Measurements from ENCODE around the gene RBMS3. TPM values are rescaled to one million over a fixed set of nuclear protein-coding genes. Genes with fewer than 3 reads are reported as not detected.
A peak's percentile ranks its signal among the peaks of the same experiment; 100 is the strongest.

Gene RBMS3
- total RNA-seq, 3 donors from 2014 or later, result 48.4 to 117 (median 103) TPM

DNA sequence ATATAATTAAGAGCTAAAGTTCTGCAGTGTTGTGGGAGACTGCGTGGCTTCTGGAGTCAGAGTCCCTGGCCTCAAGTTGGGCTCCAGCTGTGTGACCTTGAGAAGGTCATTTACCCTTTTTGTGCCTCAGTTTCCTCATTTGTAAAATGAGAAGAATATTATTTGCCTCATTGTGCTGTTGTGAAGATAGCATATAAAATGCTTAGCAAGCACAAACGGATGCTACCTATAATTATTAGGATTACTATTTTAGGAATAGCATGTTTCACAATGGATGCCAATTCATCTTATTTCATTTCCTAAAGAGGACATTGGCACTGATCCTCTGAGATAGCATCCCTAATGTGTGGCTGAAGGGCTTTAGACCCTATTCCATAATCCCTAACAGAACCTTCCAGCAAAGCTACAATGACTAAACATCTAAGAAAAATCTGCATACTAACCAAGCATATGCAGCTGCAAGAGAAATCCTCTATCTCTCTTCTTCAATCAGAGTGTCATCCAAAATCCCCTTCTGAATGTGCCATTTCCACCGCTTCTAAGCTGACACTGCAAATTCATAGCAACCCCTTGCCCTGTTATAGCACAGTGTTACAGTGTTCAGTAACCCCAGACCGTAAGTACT, 148.3 kb downstream of the RBMS3 start:
- Histone ChIP-seq H3K27ac (peak overlapping the region in 1 of 2 donors; percentile 30), H3K4me3 (no peak overlapping the region), H3K4me1 (peaks cover 0 to 4% of the 10 kb centered on the region in 2 donors), H3K9me3 (no peaks in the 10 kb centered on the region), H3K36me3 (no peaks in the 10 kb centered on the region), H3K27me3 (no peaks in the 10 kb centered on the region)
- DNase-seq (ENCODE audit: low spot score in 2 of 2), result no peak
- intact Hi-C loops (cut with DNase I; ENCODE audit: low total_unique reads), result no loop called here
- TF ChIP-seq POLR2A (IDR thresholded peaks at IDR 0.05) (no peak), POLR2AphosphoS5 (IDR thresholded peaks at IDR 0.05) (no peak)
- TF ChIP-seq, protein P1, sequence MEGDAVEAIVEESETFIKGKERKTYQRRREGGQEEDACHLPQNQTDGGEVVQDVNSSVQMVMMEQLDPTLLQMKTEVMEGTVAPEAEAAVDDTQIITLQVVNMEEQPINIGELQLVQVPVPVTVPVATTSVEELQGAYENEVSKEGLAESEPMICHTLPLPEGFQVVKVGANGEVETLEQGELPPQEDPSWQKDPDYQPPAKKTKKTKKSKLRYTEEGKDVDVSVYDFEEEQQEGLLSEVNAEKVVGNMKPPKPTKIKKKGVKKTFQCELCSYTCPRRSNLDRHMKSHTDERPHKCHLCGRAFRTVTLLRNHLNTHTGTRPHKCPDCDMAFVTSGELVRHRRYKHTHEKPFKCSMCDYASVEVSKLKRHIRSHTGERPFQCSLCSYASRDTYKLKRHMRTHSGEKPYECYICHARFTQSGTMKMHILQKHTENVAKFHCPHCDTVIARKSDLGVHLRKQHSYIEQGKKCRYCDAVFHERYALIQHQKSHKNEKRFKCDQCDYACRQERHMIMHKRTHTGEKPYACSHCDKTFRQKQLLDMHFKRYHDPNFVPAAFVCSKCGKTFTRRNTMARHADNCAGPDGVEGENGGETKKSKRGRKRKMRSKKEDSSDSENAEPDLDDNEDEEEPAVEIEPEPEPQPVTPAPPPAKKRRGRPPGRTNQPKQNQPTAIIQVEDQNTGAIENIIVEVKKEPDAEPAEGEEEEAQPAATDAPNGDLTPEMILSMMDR (IDR thresholded peaks at IDR 0.05), result no peak

DNA sequence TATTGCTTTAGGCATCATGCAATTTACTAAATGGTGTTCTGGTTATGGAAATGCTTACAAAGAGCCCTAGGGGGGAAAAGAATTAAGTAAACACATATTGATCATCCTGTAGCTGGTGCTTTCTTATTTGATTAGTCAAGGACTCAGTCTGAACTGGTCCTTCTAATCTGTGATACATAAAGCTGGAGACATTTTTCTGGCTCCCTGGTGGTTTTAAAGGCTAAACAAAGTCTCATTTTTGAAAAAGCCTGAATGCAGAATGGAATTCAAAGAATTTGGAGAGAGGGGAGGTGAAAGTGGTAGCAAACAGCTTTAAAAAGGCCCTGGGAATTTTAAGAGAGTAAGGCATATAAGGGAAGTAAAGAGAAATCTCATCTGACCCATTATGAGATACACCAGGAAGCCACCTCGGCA, 149.7 kb downstream of the RBMS3 start:
- H3K27ac ChIP-seq, result peak overlapping the region in 1 of 2 donors; percentile 46
- DNase-seq (ENCODE audit: low spot score in 2 of 2), result no peak
- H3K4me3 ChIP-seq, result no peak overlapping the region
- TF ChIP-seq POLR2AphosphoS5 (IDR thresholded peaks at IDR 0.05), result no peak
- TF ChIP-seq POLR2A (IDR thresholded peaks at IDR 0.05), result no peak
- TF ChIP-seq, protein P1 (IDR thresholded peaks at IDR 0.05), result no peak
- no peaks in the 10 kb centered on the region for H3K9me3 ChIP-seq
- H3K36me3 ChIP-seq, result no peaks in the 10 kb centered on the region
- H3K4me1 ChIP-seq, result peaks cover 0 to 4% of the 10 kb centered on the region in 2 donors
- no peaks in the 10 kb centered on the region for H3K27me3 ChIP-seq
- intact Hi-C loops (cut with DNase I; ENCODE audit: low total_unique reads), result loop anchor here (5.0 kb wide), 1 partner anchor 263 kb away; no protein-coding TSS in a partner anchor

DNA sequence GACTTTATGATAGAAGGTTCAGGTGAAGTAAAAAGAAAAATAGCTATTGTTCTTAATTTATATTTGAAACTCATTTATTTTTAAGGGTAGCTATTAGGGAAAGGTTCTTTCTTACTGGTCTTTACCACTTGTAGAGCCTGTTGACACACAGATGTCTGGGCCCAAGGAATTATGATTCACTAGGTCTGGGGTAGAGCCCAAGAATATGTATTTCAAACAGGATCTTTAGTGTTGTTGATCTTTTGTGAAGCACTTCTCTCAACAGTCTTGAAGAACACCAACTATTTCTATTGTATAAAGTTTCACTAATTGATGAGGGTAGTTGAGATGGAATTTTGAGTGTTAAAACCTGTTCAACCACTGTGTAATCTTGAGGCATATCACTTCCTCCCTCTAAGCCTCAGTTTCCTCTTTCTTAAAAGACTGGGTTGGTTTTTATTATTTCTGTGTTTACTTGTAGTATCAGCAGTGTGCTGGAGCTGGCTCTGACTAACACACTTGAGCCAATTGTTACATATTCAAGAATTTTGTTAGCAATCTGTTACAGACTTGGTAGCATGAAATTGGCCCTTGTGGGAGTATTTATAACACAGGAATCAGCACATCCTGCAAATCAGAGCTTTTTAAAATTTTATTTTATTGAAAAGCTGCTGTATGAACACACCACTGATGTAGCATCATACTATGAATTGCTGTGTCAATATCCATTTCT, 155.9 kb downstream of the RBMS3 start:
- intact Hi-C loops (cut with DNase I; ENCODE audit: low total_unique reads), result no loop called here
- Histone ChIP-seq H3K4me3 (no peak overlapping the region), H3K27ac (peak overlapping the region in 1 of 2 donors; percentile 45), H3K27me3 (no peaks in the 10 kb centered on the region), H3K36me3 (no peaks in the 10 kb centered on the region), H3K9me3 (no peaks in the 10 kb centered on the region), H3K4me1 (no peaks in the 10 kb centered on the region)
- DNase-seq (ENCODE audit: low spot score in 2 of 2), result no peak
- TF ChIP-seq, protein P1 (IDR thresholded peaks at IDR 0.05), result no peak
- TF ChIP-seq POLR2AphosphoS5 (IDR thresholded peaks at IDR 0.05) (no peak), POLR2A (IDR thresholded peaks at IDR 0.05) (no peak)

DNA sequence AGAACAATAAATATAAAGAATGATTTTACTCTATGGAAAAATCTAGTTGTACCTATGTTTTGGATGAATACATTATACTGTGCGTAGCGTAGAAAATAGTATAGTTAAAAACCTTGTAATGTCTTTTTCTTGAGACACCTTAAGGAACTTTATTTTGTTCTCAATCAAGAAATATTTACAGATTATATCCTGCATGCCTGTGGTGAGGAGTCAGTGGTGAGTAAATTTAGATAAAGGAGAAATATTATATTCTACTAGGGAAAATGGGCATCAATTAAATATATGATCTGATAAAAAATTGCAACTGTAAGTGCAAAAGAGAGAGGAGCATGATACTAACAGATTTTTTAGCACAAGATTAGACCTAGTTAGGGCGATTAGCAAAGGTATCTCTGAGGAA, 157.7 kb downstream of the RBMS3 start:
- H3K9me3 ChIP-seq, result no peaks in the 10 kb centered on the region
- DNase-seq (ENCODE audit: low spot score in 2 of 2), result no peak
- H3K4me3 ChIP-seq, result no peak overlapping the region
- TF ChIP-seq POLR2A (IDR thresholded peaks at IDR 0.05), result no peak
- TF ChIP-seq, protein P1 (IDR thresholded peaks at IDR 0.05), result no peak
- no peak for TF ChIP-seq POLR2AphosphoS5 (IDR thresholded peaks at IDR 0.05)
- no peaks in the 10 kb centered on the region for H3K4me1 ChIP-seq
- no peaks in the 10 kb centered on the region for H3K36me3 ChIP-seq
- H3K27ac ChIP-seq, result no peak overlapping the region
- intact Hi-C loops (cut with DNase I; ENCODE audit: low total_unique reads), result no loop called here
- no peaks in the 10 kb centered on the region for H3K27me3 ChIP-seq
